Activated CD4-positive, alpha-beta T cell treated with anti-CD3 and anti-CD28 coated beads for 48 hours (primary cell): Measurements from ENCODE around the gene RCE1.

Source experiments
- DNase-seq: peaks from one replicate; pipeline ENCODE4 v3.0.0-alpha.2; 2020

RCE1 gene

DNA sequence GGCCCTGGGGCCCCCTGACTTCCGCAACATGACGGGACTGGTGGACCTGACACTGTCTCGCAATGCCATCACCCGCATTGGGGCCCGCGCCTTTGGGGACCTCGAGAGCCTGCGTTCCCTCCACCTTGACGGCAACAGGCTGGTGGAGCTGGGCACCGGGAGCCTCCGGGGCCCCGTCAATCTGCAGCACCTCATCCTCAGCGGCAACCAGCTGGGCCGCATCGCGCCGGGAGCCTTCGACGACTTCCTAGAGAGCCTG is 14.6 kb downstream of the RCE1 start:
- DNase-seq: no peak

GRCh38 chr11:66858186-66858938 is 15.1 kb downstream of the RCE1 start:
- DNase-seq: no peak

DNA sequence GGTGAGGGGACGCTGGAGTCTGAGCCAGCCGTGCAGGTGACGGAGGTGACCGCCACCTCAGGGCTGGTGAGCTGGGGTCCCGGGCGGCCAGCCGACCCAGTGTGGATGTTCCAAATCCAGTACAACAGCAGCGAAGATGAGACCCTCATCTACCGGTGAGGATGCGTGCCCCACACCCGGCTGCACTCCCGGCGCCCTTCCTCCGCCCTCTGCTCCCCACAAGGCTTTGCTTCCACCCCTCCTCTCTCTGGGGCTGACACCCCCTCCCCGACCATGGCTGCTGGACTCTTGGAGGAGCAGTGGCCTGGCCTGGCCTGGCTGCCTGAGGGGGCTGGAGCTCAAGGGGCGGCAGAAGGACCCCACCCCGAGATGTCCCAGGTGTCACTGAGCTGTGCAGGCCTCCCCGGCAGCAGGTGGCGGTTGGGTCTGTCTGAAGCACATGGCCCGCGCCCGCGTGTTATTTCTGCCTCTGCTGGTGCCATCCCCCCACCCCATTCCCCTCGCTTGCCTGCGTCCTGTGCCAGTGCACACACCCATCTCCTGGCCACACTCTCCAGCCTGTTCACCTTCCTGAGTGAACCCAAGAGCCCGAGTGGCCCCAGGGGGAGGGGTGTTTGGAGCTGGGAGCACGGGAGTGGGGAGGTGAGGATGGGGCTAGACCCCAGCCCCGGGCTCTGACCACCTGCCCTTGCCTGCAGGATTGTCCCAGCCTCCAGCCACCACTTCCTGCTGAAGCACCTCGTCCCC is 15.9 kb downstream of the RCE1 start:
- DNase-seq: no peak

DNA sequence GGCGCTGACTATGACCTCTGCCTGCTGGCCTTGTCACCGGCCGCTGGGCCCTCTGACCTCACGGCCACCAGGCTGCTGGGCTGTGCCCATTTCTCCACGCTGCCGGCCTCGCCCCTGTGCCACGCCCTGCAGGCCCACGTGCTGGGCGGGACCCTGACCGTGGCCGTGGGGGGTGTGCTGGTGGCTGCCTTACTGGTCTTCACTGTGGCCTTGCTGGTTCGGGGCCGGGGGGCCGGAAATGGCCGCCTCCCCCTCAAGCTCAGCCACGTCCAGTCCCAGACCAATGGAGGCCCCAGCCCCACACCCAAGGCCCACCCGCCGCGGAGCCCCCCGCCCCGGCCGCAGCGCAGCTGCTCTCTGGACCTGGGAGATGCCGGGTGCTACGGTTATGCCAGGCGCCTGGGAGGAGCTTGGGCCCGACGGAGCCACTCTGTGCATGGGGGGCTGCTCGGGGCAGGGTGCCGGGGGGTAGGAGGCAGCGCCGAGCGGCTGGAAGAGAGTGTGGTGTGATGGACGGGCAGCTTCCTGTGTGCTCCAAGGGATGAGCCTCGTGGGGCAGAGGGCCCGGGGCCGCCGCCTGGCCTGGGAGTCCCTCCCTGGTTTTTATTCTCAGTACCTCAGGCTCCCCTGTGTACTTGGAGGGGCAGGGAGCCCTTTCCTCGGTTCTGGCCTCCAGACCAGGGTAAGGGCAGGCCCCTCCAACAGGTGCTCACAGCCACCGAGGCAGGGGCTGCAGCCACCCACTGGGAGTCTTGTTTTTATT is 16.6 kb downstream of the RCE1 start:
- DNase-seq: no peak

DNA sequence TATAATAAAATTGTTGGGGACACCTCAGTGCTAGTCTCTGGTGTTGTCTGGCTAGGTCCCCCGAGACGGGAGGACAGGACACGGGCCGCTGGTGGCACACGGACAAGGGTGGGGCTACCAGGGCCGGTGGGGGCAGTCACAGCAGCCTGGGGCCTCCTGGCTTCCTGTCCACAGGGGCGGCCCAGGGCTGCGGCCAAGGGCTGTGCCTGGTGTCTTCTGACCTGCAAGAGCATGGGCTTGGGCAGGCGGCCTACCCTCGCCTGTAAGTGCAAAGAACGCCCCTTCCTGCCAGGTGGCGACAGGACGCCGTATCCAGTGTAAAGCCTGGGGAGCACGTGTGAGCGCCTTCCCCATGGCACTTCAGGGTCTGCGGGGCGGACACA is 17.2 kb downstream of the RCE1 start:
- DNase-seq: no peak

DNA sequence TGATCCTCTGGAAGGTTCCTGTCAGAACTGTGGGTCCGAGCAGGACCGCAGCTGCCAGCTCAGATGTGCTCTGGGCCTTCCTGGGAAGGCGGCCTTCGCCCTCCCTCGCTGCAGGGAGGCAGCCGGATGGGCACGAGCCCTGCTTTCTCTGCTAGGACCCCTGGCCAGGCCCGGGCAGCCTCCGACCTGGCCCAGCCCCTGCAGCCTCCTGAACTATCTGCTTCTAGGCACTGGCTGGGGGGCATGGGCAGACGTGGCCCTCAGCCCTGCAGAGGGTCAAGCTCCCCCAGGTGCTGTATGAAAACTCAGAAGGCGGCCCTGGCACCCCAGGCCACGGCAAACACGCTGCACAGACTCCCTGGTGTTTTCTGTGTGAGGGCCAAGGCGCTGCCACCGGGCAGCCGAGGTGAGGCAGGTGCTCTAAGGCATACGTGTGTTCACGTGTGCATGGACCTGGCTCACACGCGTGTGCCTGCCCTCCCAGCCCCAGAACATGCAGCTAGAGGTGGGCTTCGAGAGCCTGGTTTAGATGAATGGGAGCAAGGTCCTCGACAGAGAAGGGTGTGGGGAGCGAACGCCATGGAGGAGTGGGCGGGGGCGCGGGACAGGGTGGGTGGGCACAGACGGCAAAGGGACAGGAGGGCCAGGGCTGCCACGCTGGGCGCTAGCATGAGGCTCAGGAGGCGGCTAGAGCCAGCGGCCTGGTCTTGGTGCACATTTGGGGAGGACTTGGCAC is 18.0 kb downstream of the RCE1 start:
- DNase-seq: no peak

GRCh38 chr11:66861774-66862558 is 18.7 kb downstream of the RCE1 start:
- no peak for DNase-seq

DNA sequence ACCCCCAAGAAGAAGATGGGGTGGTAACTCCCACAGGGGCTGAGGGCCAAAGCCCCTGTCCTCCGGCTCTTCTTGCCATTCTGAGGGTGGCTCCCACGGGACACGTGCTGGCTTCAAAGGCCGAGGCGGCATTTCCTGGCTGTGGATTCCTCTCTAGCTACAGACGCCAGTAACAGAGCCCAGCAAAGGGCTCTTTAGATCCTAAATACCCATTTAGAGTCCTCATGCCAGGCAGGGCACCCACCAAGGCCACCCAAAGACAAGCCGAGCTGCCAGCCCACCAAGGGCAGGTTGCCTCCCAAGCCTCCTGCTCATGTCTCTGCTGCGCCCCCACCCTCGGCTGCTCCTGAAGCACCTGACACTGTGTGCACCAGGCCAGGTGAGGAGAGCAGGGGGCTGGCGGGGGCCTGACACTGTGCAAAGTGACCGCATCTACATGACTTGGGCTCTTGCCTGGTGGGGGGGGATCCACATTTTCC is 19.4 kb downstream of the RCE1 start:
- DNase-seq: no peak

- no peak for DNase-seq
Observed at GRCh38 chr11:66863428-66864125, 20.3 kb downstream of the RCE1 start.

DNA sequence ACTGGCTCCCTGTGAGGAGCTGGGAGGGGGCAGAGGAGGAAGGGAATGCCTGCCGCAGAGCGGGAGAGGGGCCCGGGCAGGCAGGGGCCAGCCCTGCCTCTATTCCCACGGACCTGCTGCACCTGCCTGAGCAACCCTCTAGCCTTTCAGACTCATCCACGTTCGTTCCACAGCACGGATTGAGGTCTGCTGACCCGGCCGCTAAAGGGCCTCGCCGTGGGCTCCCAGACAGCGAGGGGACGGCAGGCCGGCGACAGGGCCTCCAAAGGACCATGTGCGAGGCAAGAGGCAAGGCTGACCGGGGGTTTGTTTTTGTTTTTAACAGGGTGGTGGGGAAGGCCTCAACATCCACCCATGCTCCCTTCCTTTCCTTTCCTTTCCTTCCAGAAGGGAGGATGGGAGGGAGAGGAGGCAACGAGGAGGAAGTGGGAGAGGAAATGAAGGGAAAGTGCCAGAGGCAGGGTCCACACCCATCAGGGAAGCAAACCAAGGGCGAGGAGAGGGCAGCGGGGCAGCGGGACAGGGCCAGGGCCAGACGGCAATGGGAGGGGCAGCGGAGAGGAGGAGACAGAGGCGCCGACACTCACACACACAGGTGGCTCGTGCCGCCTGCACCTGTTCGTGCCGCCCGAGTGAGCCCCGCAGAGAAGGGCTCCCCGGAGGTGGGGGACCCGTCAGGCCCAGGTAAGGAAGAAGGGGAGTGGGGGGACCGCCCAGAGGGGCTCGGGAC is 21.1 kb downstream of the RCE1 start:
- no peak for DNase-seq

- DNase-seq: no peak
Observed at GRCh38 chr11:66864924-66865697, 21.9 kb downstream of the RCE1 start.

DNA sequence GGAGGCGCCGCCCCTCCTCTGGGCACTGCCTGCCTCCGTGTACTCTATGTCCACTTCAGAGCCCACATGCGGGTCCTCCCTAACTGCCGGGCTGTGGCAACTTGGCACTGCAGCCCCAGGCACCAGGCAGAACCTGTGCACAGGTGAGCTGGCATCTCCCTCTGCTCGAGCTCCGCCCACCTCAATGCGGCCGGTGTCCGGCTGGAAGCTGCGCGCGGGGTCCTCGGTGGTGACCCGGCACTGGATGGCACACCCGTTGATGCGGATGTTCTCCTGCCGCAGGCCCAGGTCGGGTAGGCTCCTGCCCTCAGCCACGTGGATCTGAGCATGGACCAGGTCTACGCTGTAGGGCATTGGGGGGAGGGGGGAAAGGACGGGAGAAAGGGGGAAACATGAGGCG is 22.8 kb downstream of the RCE1 start:
- DNase-seq: no peak

DNA sequence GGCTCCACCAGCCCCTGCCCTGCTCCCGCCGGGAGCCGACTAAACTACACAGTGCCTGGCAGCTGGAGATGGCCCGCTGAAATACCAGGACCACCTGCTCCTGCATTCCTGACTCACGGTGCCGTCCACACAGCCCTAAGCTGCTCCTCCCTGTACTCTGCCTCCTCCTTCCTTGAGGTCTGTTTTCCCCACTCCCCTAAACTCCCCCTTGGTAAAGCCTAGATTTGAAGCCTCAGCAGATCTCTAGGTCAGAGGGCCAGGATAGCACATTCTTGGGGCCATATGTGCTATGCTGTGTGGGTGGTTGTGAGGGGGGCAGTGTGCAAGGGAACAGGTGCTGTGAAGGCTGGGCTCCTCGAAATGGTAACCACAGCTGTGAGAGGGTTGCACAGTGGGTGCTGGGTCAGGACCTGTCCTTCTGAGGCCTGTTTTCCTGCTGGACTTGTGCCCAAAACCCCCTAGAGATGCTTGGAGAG is 23.3 kb downstream of the RCE1 start:
- DNase-seq: no peak

- DNase-seq: no peak
Observed at GRCh38 chr11:66867425-66868040, 24.3 kb downstream of the RCE1 start.

- DNase-seq: no peak
Observed at GRCh38 chr11:66868082-66868725, 25.0 kb downstream of the RCE1 start.

DNA sequence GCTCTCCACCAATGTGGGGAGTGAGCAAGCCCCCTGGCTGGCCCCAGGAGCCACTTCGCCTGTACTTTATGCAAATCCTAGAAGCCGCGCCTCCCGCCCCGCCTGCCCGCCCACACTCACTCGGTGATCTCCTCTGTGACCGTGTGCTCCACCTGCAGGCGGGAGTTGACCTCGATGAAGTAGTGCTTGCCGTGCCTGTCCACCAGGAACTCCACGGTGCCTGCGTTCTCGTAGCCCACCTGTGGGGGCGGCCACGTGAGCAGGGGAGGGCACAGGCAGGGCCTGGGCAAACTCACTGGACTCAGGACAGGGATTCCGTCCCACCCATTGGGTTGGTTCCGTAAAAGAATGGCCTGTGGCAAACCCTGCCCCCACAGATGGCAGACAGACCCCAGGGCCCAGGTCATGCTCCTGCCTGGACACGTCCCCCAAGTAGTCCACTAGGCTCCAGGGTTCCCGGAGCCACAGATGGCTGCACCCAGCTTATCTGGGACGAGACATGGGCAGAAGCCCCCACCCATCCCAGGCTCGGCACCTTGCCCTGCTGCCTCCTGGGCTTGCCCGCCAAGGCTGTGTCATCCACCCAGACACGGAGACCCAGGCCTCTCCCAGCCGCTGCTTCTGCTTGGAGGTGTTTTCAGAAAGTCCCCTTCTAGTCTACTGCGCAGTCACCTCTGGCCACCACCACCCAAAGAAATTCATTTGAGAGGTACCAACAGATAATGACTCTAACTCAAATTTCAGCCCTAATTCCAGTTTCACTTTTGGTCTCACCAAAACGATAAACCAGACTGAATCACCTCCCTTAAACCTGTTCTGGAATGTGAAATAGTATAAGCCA is 25.7 kb downstream of the RCE1 start:
- peak; percentile 91 for DNase-seq

GRCh38 chr11:66869567-66869870 is 26.3 kb downstream of the RCE1 start:
- no peak for DNase-seq

- no peak for DNase-seq
Observed at GRCh38 chr11:66870131-66870530, 26.9 kb downstream of the RCE1 start.
